ENCODE measurements around the gene KAZALD1. TPM values are rescaled to one million over a fixed set of nuclear protein-coding genes. Genes with fewer than 3 reads are reported as not detected.

Gene KAZALD1
- total and polyA plus RNA-seq, 2 donors (not counting 1 experiment from before 2014, with no cell fraction given): 0.34 to 0.37 TPM

- Mint-ChIP-seq H3K27me3 (peaks cover 25% of the 10 kb centered on the region), H3K4me1 (peaks cover 53% of the 10 kb centered on the region), H3K27ac (no peak overlapping the region), H3K9me3 (ENCODE audit: insufficient read depth) (no peaks in the 10 kb centered on the region), H3K4me3 (peak overlapping the region; percentile 98)
- no peak for DNase-seq
- H3K27me3 ChIP-seq (replicated peaks in 1 of 4; ENCODE audit: control extremely low read depth in 1 of 4, control insufficient read depth in 3 of 4, insufficient read depth in 4 of 4, low read length in 3 of 4): peaks cover 0 to 52% (median 21%) of the 10 kb centered on the region in 4 experiments
- peaks cover 5% of the 10 kb centered on the region for H4K20me1 ChIP-seq (ENCODE audit: control insufficient read depth, insufficient read depth, low read length, poor library complexity, severe bottlenecking)
- ChIA-PET POLR2A (no interaction called here), CTCF (interaction anchor here (0.8 to 16.1 kb wide), 12 partner anchors 8 to 80 kb away, joined by 3 to 306 read pairs (median 8); partner anchors contain the start of genes KAZALD1, PDZD7 and SFXN3)
- H3K4me2 ChIP-seq (replicated peaks; ENCODE audit: low read depth, low read length, poor library complexity, severe bottlenecking): peak overlapping the region; percentile 98
- H3K4me3 ChIP-seq (ENCODE audit: control extremely low read depth in 1 of 5, extremely low read depth in 1 of 5, insufficient read depth in 1 of 5, low read depth in 2 of 5, low read length in 4 of 5): peak overlapping the region; percentile 28 to 80 (median 71)
- TF ChIP-seq EZH2 (IDR thresholded peaks at IDR 0.05; ENCODE audit: borderline replicate concordance, insufficient read depth, low read depth, low read length, poor library complexity, severe bottlenecking): no peak
- TF ChIP-seq, protein P1, sequence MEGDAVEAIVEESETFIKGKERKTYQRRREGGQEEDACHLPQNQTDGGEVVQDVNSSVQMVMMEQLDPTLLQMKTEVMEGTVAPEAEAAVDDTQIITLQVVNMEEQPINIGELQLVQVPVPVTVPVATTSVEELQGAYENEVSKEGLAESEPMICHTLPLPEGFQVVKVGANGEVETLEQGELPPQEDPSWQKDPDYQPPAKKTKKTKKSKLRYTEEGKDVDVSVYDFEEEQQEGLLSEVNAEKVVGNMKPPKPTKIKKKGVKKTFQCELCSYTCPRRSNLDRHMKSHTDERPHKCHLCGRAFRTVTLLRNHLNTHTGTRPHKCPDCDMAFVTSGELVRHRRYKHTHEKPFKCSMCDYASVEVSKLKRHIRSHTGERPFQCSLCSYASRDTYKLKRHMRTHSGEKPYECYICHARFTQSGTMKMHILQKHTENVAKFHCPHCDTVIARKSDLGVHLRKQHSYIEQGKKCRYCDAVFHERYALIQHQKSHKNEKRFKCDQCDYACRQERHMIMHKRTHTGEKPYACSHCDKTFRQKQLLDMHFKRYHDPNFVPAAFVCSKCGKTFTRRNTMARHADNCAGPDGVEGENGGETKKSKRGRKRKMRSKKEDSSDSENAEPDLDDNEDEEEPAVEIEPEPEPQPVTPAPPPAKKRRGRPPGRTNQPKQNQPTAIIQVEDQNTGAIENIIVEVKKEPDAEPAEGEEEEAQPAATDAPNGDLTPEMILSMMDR (IDR thresholded peaks at IDR 0.05): no peak
- H3K36me3 ChIP-seq (replicated peaks in 1 of 2; ENCODE audit: control extremely low read depth in 1 of 2, control insufficient read depth in 1 of 2, extremely low read depth in 1 of 2, insufficient read depth in 2 of 2, low read length in 1 of 2): no peaks in the 10 kb centered on the region
- H3K4me1 ChIP-seq (ENCODE audit: control insufficient read depth in 2 of 2, insufficient read depth in 2 of 2, low read length in 2 of 2): peaks cover 50 to 53% of the 10 kb centered on the region in 2 donors
- peaks cover 0 to 9% (median 0%) of the 10 kb centered on the region in 3 donors for H3K9me3 ChIP-seq (ENCODE audit: control extremely low read depth in 1 of 3, control insufficient read depth in 2 of 3, insufficient read depth in 1 of 3, low read length in 2 of 3)
- H3K9ac ChIP-seq (ENCODE audit: low read length): peak overlapping the region; percentile 75
- H3K27ac ChIP-seq (ENCODE audit: low read length in 2 of 2): no peak overlapping the region
- intact Hi-C loops (cut with micrococcal nuclease): loop anchor here (1.0 to 10.0 kb wide), 2 partner anchors 26 to 58 kb away; no protein-coding TSS in a partner anchor
- no peak for ATAC-seq (ENCODE audit: low read depth)
- H2AFZ ChIP-seq (ENCODE audit: insufficient read depth, low read depth, low read length, poor library complexity, severe bottlenecking): peak overlapping the region; percentile 92
- WGBS (ENCODE audit: insufficient coverage): 2% methylated on average over 8 of the region's 31 CpGs
- no peaks in the 10 kb centered on the region for H3K79me2 ChIP-seq (ENCODE audit: control insufficient read depth, insufficient read depth, low read length)
These were observed 5.1 kb downstream of the KAZALD1 start for GRCh38 chr10:101066896-101067355.

All from B cell (primary cell).